Stomach (tissue), 4 donors: ENCODE results near the gene TMEM123.

Experiments
- EP300 ChIP-seq: sonication (generic); formaldehyde crosslinking; IDR thresholded peaks from one replicate; pipeline ENCODE4 v1.6.1; 2017; ENCODE audit warnings: antibody characterized with exemption
- POLR2A ChIP-seq, 4 donors: fragments of 450-650 bp; IDR thresholded peaks; one replicate each; pipeline ENCODE4 v1.6.1; 2016; ENCODE audit warnings: antibody characterized with exemption in 4 of 4, control low read depth in 2 of 4, mild to moderate bottlenecking in 1 of 4, moderate library complexity in 1 of 4
- POLR2AphosphoS5 ChIP-seq, 3 donors: sonication (generic); formaldehyde crosslinking; IDR thresholded peaks; one replicate each; pipeline ENCODE4 v1.6.1; 2016; ENCODE audit warnings: antibody characterized with exemption in 3 of 3
- TF ChIP-seq, protein P1 (sequence below), 7 experiments: fragments of 450-650 bp in 4 of 7; fragments of 200-600 bp in 3 of 7; sonication (generic) in 3 of 7; IDR thresholded peaks; one replicate each; pipeline ENCODE4 v1.5.1; 2016 to 2019; ENCODE audit warnings: antibody characterized with exemption in 7 of 7, control low read depth in 2 of 7, mild to moderate bottlenecking in 1 of 7

DNA sequence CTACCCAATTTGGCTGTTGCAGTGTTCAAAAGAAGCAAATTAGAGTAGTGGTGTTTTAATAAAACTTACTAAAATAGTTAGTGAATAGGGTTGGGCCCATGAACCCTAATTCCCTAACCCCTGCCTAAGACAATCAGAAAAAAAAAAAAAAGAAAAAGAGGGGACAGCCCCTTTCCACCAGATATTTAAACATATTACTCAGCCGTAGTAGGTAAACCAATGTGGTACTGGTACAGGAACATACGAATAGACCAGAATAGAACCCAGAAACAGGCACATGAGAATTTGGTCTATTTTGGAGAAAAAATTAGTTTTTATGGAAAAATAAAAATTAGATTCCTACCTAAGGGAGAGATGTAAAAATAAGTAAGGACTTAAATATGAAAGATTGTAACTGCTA lies 39.4 kb upstream of the TMEM123 start:
- TF ChIP-seq, protein P1, sequence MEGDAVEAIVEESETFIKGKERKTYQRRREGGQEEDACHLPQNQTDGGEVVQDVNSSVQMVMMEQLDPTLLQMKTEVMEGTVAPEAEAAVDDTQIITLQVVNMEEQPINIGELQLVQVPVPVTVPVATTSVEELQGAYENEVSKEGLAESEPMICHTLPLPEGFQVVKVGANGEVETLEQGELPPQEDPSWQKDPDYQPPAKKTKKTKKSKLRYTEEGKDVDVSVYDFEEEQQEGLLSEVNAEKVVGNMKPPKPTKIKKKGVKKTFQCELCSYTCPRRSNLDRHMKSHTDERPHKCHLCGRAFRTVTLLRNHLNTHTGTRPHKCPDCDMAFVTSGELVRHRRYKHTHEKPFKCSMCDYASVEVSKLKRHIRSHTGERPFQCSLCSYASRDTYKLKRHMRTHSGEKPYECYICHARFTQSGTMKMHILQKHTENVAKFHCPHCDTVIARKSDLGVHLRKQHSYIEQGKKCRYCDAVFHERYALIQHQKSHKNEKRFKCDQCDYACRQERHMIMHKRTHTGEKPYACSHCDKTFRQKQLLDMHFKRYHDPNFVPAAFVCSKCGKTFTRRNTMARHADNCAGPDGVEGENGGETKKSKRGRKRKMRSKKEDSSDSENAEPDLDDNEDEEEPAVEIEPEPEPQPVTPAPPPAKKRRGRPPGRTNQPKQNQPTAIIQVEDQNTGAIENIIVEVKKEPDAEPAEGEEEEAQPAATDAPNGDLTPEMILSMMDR (IDR thresholded peaks at IDR 0.05), result no peak
- no peak for TF ChIP-seq POLR2A (IDR thresholded peaks at IDR 0.05)
- no peak for TF ChIP-seq POLR2AphosphoS5 (IDR thresholded peaks at IDR 0.05)
- TF ChIP-seq EP300, result no peak
